Caki2 (cell line): Measurements from ENCODE around the gene NFATC4. TPM values are rescaled to one million over a fixed set of nuclear protein-coding genes. Genes with fewer than 3 reads are reported as not detected.
A peak's percentile ranks its signal among the peaks of the same experiment; 100 is the strongest.
"Not testable (repeated sequence)": the region's sequence is repeated elsewhere in the genome, so short reads cannot be mapped to it uniquely, and the experiment has no call there.

Source experiments
- DNase-seq: peaks from one replicate; pipeline ENCODE4 v3.0.0-alpha.2; 2015; ENCODE audit warnings: low read depth
- in situ Hi-C: cut with HindIII; loops from 2 replicates; pipeline ENCODE4 v1.10.0; 2016; ENCODE audit warnings: low sequenced_read_pairs, low pct_unique_long_range_greater_than_20kb, mixed read lengths
- total RNA-seq: library from RNA; depleted of rRNA; stranded (reverse); fragments of >200 nt; shearing (Covaris generic); gene quantifications from 2 replicates; pipeline ENCODE4 v1.2.3, GENCODE V29; 2014; ENCODE audit warnings: low replicate concordance

Gene NFATC4
- total RNA-seq, 1 experiment from 2014 or later: not detected

GRCh38 chr14:24378981-24379906, 11.3 kb downstream of the NFATC4 start:
- DNase-seq: no peak
- in situ Hi-C loops: no loop called here

- DNase-seq: no peak
- in situ Hi-C loops: no loop called here
These were observed 12.1 kb downstream of the NFATC4 start for GRCh38 chr14:24379907-24380730.

- in situ Hi-C loops: no loop called here
- DNase-seq: no peak
These were observed 13.5 kb downstream of the NFATC4 start for GRCh38 chr14:24381363-24382063.

GRCh38 chr14:24382064-24382371, 14.0 kb downstream of the NFATC4 start:
- in situ Hi-C loops: no loop called here
- no peak for DNase-seq

- no peak for DNase-seq
- in situ Hi-C loops: no loop called here
These were observed 16.2 kb downstream of the NFATC4 start for GRCh38 chr14:24384169-24384568.

- no peak for DNase-seq
- in situ Hi-C loops: no loop called here
These were observed 17.5 kb downstream of the NFATC4 start for GRCh38 chr14:24385524-24385923.

- in situ Hi-C loops: no loop called here
- DNase-seq: no peak
These were observed 19.0 kb downstream of the NFATC4 start for GRCh38 chr14:24387009-24387345.

- DNase-seq, in situ Hi-C loops: not testable (repeated sequence)
These were observed 19.6 kb downstream of the NFATC4 start for GRCh38 chr14:24387579-24387978.

GRCh38 chr14:24388474-24389179, 20.6 kb downstream of the NFATC4 start:
- DNase-seq: no peak
- in situ Hi-C loops: no loop called here

- DNase-seq: no peak
- in situ Hi-C loops: no loop called here
These were observed 21.4 kb downstream of the NFATC4 start for GRCh38 chr14:24389226-24389848.

GRCh38 chr14:24390701-24391468, 22.9 kb downstream of the NFATC4 start:
- in situ Hi-C loops: no loop called here

GRCh38 chr14:24392325-24393091, 24.5 kb downstream of the NFATC4 start:
- DNase-seq: no peak
- in situ Hi-C loops: no loop called here

More at GRCh38 chr14:24390701-24391468, 22.9 kb downstream of the NFATC4 start:
- DNase-seq: peak; percentile 12

GRCh38 chr14:24394275-24394674, 26.3 kb downstream of the NFATC4 start:
- DNase-seq: no peak
- in situ Hi-C loops: no loop called here

- in situ Hi-C loops: no loop called here
- DNase-seq: no peak
These were observed 27.9 kb downstream of the NFATC4 start for GRCh38 chr14:24395609-24396582.

- in situ Hi-C loops: no loop called here
- DNase-seq: no peak
These were observed 29.8 kb downstream of the NFATC4 start for GRCh38 chr14:24397639-24398292.
